SH-SY5Y (cell line): ENCODE data around the gene AFF3.

Source experiments
- GATA2 ChIP-seq: IDR thresholded peaks from 2 replicates; pipeline ENCODE4 v1.6.1; 2011; ENCODE audit warnings: mild to moderate bottlenecking, low read depth, low read length
- GATA3 ChIP-seq: IDR thresholded peaks from 2 replicates; pipeline ENCODE4 v1.6.1; 2011; ENCODE audit warnings: low read depth, mild to moderate bottlenecking, low read length, moderate library complexity

DNA sequence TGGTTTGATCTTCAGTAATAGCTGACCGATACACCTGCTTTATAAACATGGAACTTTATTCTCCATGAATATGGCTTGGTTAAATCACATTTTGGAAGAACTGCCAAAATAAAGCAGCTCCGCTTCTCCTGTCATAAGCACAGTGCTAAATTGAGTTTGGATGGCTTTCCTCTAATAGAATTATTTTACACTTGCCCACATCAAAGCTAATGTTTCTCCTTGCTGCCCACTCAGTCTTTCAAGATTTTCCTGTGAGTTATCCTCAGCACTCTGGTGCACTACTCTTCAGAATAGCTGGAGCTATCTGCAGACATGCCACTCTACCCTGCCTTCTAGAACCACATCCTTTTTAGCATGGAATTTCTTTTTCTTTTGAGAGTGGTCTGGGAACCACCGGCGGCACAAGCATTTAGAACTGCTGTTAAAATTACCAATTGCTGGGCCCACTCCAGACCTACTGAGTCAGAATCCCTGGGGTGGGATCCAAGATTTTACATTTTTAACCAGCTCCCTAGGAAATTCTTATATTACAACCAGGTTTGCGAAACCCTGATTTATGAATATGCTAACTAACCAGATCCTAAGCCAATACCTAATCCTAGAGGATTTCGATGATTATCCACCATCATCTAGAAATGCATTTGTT is 283.3 kb downstream of the AFF3 start:
- TF ChIP-seq GATA2 (no peak), GATA3 (no peak)
